Subcutaneous adipose tissue (tissue), 4 donors: ENCODE data around the gene PAPPA. TPM values are rescaled to one million over a fixed set of nuclear protein-coding genes. Genes with fewer than 3 reads are reported as not detected.

ENCODE experiments used
- total RNA-seq, 4 donors: library from RNA; depleted of rRNA; stranded (reverse); fragments of >200 nt; gene quantifications; one replicate each; pipeline ENCODE4 v1.1.0, GENCODE V29; 2016
- TF ChIP-seq, protein P1 (sequence below): fragments of 450-650 bp; IDR thresholded peaks from one replicate; pipeline ENCODE4 v1.5.1; 2016; ENCODE audit warnings: low read depth, mild to moderate bottlenecking, control low read depth, antibody characterized with exemption, moderate library complexity

PAPPA gene
- total RNA-seq, 4 donors from 2014 or later, result 1.3 to 3.9 (median 3.1) TPM

DNA sequence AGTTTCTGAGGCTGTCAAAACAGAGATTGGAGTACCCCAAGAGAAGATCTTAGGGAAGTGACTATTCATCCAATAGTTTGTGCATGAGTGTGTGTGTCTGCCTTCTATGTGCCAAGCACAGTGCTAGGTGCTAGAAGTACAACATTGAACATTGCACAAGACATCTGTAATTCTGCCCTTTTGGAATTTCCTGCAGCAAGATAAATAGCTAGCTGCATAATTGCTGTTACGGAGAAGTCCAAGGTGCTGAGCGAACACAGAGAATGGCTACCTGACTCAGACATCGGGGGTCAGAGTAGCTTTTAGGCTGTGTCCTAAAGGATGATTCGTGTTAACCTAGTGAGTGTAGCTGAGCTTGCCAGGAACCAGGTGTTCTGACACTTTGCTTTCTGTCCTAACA, 44.8 kb downstream of the PAPPA start:
- TF ChIP-seq, protein P1, sequence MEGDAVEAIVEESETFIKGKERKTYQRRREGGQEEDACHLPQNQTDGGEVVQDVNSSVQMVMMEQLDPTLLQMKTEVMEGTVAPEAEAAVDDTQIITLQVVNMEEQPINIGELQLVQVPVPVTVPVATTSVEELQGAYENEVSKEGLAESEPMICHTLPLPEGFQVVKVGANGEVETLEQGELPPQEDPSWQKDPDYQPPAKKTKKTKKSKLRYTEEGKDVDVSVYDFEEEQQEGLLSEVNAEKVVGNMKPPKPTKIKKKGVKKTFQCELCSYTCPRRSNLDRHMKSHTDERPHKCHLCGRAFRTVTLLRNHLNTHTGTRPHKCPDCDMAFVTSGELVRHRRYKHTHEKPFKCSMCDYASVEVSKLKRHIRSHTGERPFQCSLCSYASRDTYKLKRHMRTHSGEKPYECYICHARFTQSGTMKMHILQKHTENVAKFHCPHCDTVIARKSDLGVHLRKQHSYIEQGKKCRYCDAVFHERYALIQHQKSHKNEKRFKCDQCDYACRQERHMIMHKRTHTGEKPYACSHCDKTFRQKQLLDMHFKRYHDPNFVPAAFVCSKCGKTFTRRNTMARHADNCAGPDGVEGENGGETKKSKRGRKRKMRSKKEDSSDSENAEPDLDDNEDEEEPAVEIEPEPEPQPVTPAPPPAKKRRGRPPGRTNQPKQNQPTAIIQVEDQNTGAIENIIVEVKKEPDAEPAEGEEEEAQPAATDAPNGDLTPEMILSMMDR, result no peak

DNA sequence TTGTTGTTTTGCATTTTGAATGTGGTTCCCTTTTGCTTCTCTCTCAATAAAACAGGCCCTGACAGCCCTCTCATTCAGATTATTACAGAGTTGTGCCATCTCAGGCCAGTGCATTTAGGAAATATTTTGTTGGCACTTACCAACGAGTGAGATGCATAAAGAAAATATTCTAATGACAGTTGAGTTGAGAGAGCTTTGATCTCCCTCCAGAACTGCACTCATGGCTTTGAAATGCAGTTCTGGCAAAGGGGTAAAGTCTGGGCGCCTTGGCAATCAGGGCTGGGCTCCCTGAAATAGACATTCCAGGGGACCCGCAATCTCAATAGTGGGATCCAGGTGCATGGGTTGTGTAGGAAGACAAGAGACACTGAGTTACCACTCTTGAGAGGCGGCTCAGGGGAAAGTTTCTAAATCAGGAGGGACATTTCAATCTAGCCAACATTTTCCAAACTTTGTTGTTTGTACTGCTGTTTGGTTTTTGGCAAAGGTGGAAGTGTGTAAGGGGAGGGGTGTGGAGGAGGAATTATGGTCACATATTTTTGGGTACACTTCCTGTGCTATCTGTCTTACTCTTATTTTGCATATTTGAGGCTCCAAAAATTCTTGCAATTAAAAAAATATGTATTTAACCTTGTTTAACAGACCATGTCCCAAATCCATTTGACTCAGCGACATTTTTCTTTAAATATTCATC, 48.8 kb downstream of the PAPPA start:
- TF ChIP-seq, protein P1, result no peak

DNA sequence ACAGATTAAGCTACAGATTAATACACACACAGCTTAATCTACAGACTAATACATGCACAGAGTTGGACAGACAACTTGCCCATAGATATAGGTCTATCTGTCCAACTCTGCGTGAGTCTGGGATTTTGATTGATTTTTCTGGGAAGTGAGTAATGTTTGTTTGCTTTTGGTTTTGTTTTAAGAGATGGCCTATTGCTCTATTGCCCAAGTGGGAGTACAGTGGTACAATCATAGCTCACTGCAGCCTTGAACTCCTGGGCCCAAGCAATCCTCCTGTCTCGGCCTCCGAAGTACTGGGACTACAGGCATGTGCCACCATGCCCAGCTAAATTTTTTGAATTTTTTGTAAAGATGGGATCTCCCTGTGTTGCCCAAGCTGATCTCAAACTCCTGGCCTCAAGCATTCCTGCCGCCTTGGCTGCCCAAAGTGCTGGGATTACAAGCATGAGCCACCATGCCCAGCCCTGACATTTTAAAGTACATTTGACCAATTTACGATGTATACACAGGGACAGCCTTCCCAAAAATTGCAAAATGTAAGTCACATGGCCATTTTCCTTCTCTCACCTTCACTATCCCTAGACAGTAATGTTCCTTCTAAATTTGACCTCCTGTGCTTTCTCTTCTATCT, 50.8 kb downstream of the PAPPA start:
- TF ChIP-seq, protein P1, result no peak

DNA sequence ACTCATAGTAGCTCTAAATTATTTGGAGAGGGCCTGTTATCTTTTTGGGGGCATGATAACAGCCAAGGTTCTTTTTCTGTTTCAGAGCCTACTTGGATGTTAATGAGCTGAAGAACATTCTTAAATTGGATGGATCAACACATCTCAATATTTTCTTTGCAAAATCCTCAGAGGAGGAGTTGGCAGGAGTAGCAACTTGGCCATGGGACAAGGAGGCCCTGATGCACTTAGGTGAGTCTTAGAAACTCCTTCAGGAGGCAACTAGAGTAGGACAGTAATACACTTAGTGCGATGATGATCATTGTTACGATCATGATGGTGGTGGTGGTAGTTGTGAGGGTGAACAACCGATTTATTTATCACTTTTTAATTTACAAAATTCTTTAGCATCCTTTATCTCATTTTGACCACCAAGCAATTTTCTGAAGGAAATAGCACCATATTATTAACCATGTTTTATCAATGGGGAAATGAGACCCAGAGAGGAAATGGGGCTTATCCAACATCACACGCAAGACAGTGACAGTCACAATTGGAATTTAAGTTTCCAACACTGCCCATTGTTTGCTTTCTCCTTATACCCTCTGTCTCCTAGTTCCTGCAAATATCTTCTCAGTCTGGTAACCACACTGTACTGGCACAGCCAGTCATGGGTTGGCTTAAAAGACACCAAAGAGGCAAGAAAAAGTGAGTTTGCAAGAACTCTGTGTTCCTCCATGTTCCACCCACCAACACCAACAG, 54.0 kb downstream of the PAPPA start:
- TF ChIP-seq, protein P1, result no peak

DNA sequence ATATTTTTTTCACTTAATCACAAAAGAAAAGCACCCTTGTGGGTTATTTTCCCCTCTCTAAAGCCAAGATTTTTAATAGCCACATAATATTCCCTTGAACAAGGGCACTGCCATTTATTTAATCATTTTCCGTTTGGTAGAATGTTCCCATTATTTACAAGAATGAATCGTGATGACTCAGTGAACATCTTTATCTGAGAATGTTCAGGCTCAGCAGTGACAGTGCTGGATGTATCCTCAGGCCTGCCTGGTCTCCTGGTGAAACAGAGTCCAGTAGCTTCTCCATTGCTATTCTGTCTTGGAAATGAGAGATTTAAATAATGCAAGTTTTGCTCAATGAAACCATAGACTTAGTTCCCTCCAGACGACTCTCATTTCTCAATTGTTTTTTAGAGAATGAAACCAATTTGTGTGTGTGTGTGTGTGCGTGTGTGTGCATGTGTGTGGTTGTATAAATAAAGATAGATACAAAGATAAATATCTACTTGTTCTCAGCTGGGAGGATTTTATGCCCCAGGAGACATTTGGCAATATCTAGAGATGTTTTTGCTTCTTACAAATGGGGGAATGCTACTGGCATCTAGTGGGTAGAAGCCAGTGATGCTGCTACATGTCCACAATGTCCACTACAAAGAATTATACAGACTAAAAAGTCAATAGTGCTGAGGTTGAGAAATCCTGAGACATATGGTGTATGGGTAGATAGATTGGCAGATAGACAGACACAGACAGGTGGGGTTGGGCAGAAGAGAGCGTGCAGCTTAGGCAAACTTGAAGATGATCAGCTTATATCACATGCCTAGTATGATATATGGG, 55.0 kb downstream of the PAPPA start:
- TF ChIP-seq, protein P1, result no peak

DNA sequence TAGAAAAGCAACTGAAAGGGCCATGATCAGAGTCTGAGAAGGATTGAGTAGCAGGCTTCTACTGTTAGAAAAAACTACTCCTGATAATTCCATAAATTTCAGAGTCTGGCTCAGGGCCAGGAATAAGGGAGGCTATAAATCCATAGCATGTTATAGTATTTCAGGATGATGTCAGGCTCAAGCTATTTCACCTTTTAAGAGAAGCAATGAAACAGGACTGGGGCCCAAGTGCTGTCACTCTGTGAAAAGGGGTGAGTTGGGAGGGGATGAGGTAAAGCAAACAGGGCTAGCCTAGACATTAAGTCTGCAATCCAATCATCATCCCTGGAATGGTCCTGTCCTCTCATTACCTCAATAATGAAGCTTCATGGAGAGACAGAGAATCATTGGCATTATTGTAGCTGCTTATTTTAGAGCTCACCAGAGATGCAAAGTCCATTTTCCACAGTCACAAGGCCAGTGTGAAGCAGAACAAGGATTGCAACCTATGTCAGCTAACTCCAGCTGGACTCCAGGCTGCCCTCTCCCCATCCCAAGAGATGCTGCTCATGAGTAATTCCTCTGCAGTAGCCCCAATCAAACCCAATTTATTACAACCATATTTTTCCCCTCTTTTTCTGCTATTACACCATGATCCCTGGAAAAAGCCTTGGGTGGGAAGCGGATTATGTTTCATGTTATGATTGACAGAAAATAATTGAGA, 56.0 kb downstream of the PAPPA start:
- TF ChIP-seq, protein P1, result no peak
